BJ (cell line): Measurements from ENCODE around the gene SNRPB. TPM values are rescaled to one million over a fixed set of nuclear protein-coding genes. Genes with fewer than 3 reads are reported as not detected.

Source experiments
- CTCF ChIA-PET: fragments of 350-600 bp; formaldehyde crosslinking; extraction: SDS; loops from one replicate; lab custom pipeline; 2021; ENCODE audit warnings: antibody characterized with exemption, inconsistent platforms; lab: Yijun Ruan, JAX
- POLR2A ChIA-PET: fragments of 300-600 bp; sonication (Branson Sonifier 250); formaldehyde crosslinking; extraction: SDS; loops from one replicate; lab custom pipeline; 2021; ENCODE audit warnings: antibody characterized with exemption; lab: Charles Lee
- DNase-seq: peaks from one replicate; pipeline ENCODE4 v3.0.0-alpha.2; 2011; ENCODE audit warnings: low read depth
- H3K27me3 ChIP-seq: 2 replicates; pipeline ENCODE4 v1.6.0; 2011; ENCODE audit warnings: low read length; ENCODE audit not compliant: control insufficient read depth, insufficient read depth
- H3K36me3 ChIP-seq: 2 replicates; pipeline ENCODE4 v1.5.1; 2011; ENCODE audit warnings: low read length; ENCODE audit not compliant: control insufficient read depth, insufficient read depth
- H3K4me3 ChIP-seq: 2 replicates; pipeline ENCODE4 v1.5.1; 2011; ENCODE audit warnings: low read depth, mild to moderate bottlenecking, control low read depth, low read length
- polyA plus RNA-seq: library from polyadenylated mRNA; depleted of rRNA; stranded (reverse); fragments of >200 nt; gene quantifications from 2 replicates; pipeline ENCODE4 v1.2.3, GENCODE V29; 2011
- TF ChIP-seq, protein P1 (sequence below): IDR thresholded peaks from 2 replicates; pipeline ENCODE4 v1.5.1; 2011; ENCODE audit warnings: low read depth, mild to moderate bottlenecking, control low read depth, inconsistent platforms, low read length, moderate library complexity; ENCODE audit not compliant: insufficient read depth

SNRPB gene
- polyA plus RNA-seq, 1 experiment, result 178 TPM

DNA sequence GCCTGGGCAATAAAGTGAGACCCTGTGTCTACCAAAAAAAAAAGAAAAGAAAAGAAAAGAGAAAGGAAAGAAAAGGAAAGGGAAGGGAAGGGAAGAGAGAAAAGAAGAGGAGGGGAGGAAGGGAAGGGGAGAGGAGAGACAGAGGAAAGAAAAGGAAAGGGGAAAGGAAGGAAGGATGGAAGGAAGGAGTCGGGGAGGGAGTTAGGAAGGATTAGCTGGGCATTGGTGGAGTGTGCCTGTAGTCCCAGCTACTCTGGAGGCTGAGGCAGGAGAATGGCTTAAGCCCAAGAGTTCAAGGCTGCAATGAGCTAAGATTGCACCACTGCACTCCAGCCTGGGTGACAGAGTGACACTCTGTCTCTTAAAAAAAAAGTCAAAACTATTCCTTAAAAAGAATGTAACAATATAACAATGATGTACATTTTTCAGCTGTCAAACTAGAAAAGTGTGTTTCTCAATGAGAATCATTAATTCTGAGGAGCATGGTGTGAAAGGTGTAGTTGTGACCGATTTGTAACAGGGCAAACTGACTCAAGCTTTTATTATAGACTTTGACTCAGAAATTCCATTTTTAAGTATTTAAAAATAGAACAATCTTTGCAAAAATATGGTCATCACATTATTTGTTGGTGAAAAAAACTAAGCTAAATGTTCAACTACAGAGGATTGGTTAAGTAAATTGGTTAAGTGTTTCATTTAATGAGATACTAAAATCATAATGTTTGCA, 14.7 kb downstream of the SNRPB start:
- TF ChIP-seq, protein P1, sequence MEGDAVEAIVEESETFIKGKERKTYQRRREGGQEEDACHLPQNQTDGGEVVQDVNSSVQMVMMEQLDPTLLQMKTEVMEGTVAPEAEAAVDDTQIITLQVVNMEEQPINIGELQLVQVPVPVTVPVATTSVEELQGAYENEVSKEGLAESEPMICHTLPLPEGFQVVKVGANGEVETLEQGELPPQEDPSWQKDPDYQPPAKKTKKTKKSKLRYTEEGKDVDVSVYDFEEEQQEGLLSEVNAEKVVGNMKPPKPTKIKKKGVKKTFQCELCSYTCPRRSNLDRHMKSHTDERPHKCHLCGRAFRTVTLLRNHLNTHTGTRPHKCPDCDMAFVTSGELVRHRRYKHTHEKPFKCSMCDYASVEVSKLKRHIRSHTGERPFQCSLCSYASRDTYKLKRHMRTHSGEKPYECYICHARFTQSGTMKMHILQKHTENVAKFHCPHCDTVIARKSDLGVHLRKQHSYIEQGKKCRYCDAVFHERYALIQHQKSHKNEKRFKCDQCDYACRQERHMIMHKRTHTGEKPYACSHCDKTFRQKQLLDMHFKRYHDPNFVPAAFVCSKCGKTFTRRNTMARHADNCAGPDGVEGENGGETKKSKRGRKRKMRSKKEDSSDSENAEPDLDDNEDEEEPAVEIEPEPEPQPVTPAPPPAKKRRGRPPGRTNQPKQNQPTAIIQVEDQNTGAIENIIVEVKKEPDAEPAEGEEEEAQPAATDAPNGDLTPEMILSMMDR, result no peak
- DNase-seq, result no peak
- Histone ChIP-seq H3K4me3 (no peak overlapping the region), H3K27me3 (no peaks in the 10 kb centered on the region), H3K36me3 (peaks cover 5% of the 10 kb centered on the region)
- POLR2A ChIA-PET, result interaction anchor here (0.6 to 0.7 kb wide), 2 partner anchors 9 to 220 kb away, joined by 3 to 5 read pairs; no protein-coding TSS in a partner anchor
- CTCF ChIA-PET, result interaction anchor here (0.7 to 3.9 kb wide), 4 partner anchors 10 to 248 kb away, joined by 3 to 39 read pairs (median 6); no protein-coding TSS in a partner anchor

DNA sequence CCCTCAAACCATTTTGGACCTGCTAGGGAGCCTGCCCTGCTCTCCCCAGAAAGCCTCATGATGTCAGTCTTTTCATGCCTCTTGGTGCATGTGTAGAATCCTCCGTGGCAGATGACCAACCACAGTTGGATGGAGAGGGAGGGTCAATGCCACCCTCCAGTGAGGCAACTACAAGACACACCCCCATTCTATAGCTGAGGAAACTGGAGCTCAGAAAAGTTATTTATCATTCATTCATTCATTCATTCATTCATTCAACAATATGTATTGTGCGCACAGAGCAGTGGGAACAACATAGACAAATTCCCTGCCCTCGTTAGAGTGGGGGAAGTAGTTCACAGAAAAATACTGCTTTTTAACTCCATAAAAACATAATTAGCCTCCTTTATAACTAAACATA, 16.8 kb downstream of the SNRPB start:
- H3K4me3 ChIP-seq, result no peak overlapping the region
- H3K36me3 ChIP-seq, result no peaks in the 10 kb centered on the region
- no peak for DNase-seq
- H3K27me3 ChIP-seq, result no peaks in the 10 kb centered on the region
- CTCF ChIA-PET, result interaction anchor here (0.6 to 5.0 kb wide), 8 partner anchors 17 to 447 kb away, joined by 3 to 71 read pairs (median 6); partner anchors contain the start of gene ZNF343
- TF ChIP-seq, protein P1, result no peak
- POLR2A ChIA-PET, result no interaction called here

DNA sequence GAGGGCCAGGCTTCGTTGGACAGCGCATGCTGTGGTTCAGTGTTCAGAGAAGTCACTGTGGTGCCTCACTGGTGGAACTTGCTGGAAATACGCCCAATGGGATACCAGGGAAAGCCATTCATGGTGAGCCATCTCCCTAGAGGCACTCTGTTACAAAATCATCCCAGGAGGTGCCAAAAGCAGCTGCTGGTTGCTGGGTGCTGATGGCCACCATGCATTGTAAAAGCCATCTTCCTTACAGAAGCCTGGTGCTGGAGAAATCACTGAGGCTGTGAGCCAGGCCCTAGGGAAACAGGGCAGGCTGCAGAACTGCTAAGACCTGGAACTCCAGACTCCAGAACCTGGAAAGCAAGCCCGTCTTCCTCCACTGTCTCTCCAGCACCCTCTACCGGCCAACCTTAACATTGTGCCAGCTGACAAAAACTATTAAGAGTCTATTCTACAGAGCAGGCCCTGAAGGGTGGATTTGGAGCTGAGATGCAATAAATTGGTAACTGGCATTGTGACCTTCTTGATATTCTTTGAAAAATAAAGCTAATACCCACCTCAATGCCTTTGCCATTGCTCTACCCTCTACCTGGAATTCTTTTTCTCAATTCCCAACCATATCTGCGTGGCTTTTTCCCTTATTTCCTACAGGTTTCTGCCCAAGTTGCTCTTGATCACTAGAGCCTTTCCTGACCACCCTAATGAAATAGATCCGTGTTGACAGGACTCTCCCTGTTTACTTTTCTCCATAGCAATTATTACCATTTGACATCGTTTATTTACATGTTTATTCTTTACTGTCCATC, 18.5 kb downstream of the SNRPB start:
- H3K4me3 ChIP-seq, result no peak overlapping the region
- TF ChIP-seq, protein P1, result peak; percentile 93
- DNase-seq, result no peak
- CTCF ChIA-PET, result interaction anchor here (0.7 to 5.0 kb wide), 30 partner anchors 11 to 687 kb away, joined by 3 to 71 read pairs (median 4); partner anchors contain the start of gene SNRPB
- H3K36me3 ChIP-seq, result no peaks in the 10 kb centered on the region
- POLR2A ChIA-PET, result no interaction called here
- H3K27me3 ChIP-seq, result no peaks in the 10 kb centered on the region

DNA sequence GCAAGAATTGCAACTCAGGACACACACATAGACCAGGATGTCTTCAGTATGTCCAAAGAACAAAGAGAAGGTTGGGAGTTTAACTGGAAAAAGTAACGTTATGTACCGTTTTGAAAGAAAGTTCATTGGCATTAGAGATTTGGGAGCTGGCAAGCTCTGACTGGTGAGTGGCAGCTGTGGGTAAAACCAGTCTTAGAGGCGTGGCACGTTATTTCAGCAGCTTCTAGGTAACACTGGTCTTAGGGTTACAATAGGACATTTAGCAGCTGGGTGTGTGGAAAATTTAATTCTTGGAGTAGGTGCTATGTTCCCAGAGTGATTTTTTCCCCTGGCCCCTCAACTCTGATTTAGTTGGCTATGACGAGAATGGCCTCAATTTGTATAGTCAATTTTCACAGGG, 19.2 kb downstream of the SNRPB start:
- Histone ChIP-seq H3K4me3 (no peak overlapping the region), H3K27me3 (no peaks in the 10 kb centered on the region), H3K36me3 (no peaks in the 10 kb centered on the region)
- ChIA-PET POLR2A (no interaction called here), CTCF (interaction anchor here (0.8 to 5.0 kb wide), 25 partner anchors 11 to 496 kb away, joined by 3 to 71 read pairs (median 5); no protein-coding TSS in a partner anchor)
- no peak for DNase-seq
- TF ChIP-seq, protein P1, result no peak

DNA sequence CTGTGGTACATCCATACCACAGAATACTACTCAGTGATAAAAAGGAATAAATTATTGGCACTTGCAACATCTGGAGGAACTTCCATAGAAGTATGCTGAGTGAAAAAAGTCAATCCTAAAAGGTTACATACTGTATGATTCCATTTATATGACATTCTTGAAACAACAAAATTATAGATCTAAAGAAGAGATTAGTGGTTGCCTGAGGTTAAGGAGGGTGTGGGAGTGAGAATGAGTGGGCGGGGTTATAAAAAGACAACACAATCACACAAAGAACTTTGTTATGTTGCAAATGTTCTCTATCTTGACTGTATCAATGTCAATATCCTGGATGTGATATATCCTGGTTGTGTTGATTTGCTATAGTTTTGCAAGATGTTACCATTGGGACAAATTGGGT, 21.2 kb downstream of the SNRPB start:
- Histone ChIP-seq H3K4me3 (no peak overlapping the region), H3K27me3 (no peaks in the 10 kb centered on the region), H3K36me3 (no peaks in the 10 kb centered on the region)
- ChIA-PET POLR2A (no interaction called here), CTCF (interaction anchor here (5.0 kb wide), 1 partner anchor 242 kb away, joined by 71 read pairs; no protein-coding TSS in a partner anchor)
- DNase-seq, result no peak
- TF ChIP-seq, protein P1, result no peak
